ENCODE data around the gene DNAJB2. TPM values are rescaled to one million over a fixed set of nuclear protein-coding genes. Genes with fewer than 3 reads are reported as not detected.
"Not testable (repeated sequence)": the region's sequence is repeated elsewhere in the genome, so short reads cannot be mapped to it uniquely, and the experiment has no call there.

The DNAJB2 gene
- polyA plus RNA-seq, 1 donor, result 62.9 TPM

GRCh38 chr2:219297766-219298456 lies 18.7 kb downstream of the DNAJB2 start:
- no peak for DNase-seq

- DNase-seq, result peak; percentile 72
Observed at GRCh38 chr2:219298759-219299371, 19.7 kb downstream of the DNAJB2 start.

- no peak for DNase-seq
Observed at GRCh38 chr2:219299372-219299760, 20.2 kb downstream of the DNAJB2 start.

GRCh38 chr2:219300022-219300421 lies 20.9 kb downstream of the DNAJB2 start:
- DNase-seq, result no peak

GRCh38 chr2:219302412-219302968 lies 23.3 kb downstream of the DNAJB2 start:
- DNase-seq, result no peak

GRCh38 chr2:219304223-219304622 lies 25.1 kb downstream of the DNAJB2 start:
- no peak for DNase-seq

GRCh38 chr2:219306047-219306446 lies 26.9 kb downstream of the DNAJB2 start:
- DNase-seq, result no peak

- peak; percentile 77 for DNase-seq
Observed at GRCh38 chr2:219308142-219309101, 29.3 kb downstream of the DNAJB2 start.

- DNase-seq, result no peak
Observed at GRCh38 chr2:219309278-219309677, 30.1 kb downstream of the DNAJB2 start, which contains the start of gene PTPRN. PTPRN (minus strand) TSS chr2:219309401; CDS start chr2:219309332, 69 bp downstream.

- not testable (repeated sequence) for DNase-seq
Observed at GRCh38 chr2:219312683-219313263, 33.6 kb downstream of the DNAJB2 start.

GRCh38 chr2:219314804-219315468 lies 35.8 kb downstream of the DNAJB2 start:
- no peak for DNase-seq

GRCh38 chr2:219323434-219323833 lies 44.3 kb downstream of the DNAJB2 start:
- no peak for DNase-seq

- DNase-seq, result no peak
Observed at GRCh38 chr2:219325136-219325535, 46.0 kb downstream of the DNAJB2 start.

- no peak for DNase-seq
Observed at GRCh38 chr2:219325657-219326315, 46.6 kb downstream of the DNAJB2 start.

- no peak for DNase-seq
Observed at GRCh38 chr2:219327719-219328118, 48.6 kb downstream of the DNAJB2 start.

GRCh38 chr2:219331560-219332213 lies 52.5 kb downstream of the DNAJB2 start:
- peak; percentile 62 for DNase-seq

GRCh38 chr2:219332542-219332941 lies 53.4 kb downstream of the DNAJB2 start, which contains the start of gene RESP18:
RESP18 (minus strand) TSS chr2:219332744.
- DNase-seq, result no peak

GRCh38 chr2:219334076-219334475 lies 54.9 kb downstream of the DNAJB2 start:
- no peak for DNase-seq

GRCh38 chr2:219335373-219335786 lies 56.2 kb downstream of the DNAJB2 start:
- DNase-seq, result no peak

All from left kidney (tissue), 2 donors.